A549 (cell line): ENCODE measurements around the gene GPR153.

ENCODE experiments used
- POLR2A ChIP-seq: IDR thresholded peaks from 2 replicates; pipeline ENCODE4 v1.6.1; 2012; ENCODE audit warnings: mild to moderate bottlenecking, low read length
- SMC3 ChIP-seq: fragments of >200 bp; sonication (Bioruptor Twin); formaldehyde crosslinking; IDR thresholded peaks from 3 replicates; pipeline ENCODE4 v1.6.1; 2018; ENCODE audit warnings: inconsistent platforms
- USF2 ChIP-seq: fragments of 450-650 bp; IDR thresholded peaks from 2 replicates; pipeline ENCODE4 v1.6.1; 2014; ENCODE audit warnings: antibody characterized with exemption

GRCh38 chr1:6251233-6251632 is 9.7 kb downstream of the GPR153 start:
- TF ChIP-seq POLR2A (no peak), USF2 (no peak), SMC3 (no peak)
